Activated CD8-positive, alpha-beta memory T cell treated with anti-CD3 and anti-CD28 coated beads, Interleukin-2, amount 50 U/mL, for 4 hours (primary cell): ENCODE data around the gene LPGAT1.
"Not testable (repeated sequence)": the region's sequence is repeated elsewhere in the genome, so short reads cannot be mapped to it uniquely, and the experiment has no call there.

Source experiments
- DNase-seq: peaks from one replicate; pipeline ENCODE4 v3.0.0-alpha.2; 2020

LPGAT1 gene

DNA sequence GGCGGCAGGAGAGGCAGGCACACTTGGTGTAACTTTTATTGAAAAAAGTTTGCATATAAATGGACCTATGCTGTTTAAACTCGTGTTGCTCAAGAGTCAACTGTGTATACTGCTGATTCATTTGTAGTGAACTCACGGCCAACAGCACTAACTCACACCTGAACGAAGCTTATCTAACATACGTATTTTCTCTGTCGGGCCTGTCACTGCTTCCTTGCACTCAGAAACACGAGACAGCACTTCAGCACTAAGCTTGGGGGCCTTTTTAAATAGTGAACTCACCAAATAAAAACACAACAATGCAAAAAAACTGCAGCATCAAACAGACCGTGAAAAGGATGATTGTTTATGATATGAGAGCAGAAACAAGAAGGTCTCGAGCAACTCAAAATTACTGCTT is 96.2 kb downstream of the LPGAT1 start:
- no peak for DNase-seq

DNA sequence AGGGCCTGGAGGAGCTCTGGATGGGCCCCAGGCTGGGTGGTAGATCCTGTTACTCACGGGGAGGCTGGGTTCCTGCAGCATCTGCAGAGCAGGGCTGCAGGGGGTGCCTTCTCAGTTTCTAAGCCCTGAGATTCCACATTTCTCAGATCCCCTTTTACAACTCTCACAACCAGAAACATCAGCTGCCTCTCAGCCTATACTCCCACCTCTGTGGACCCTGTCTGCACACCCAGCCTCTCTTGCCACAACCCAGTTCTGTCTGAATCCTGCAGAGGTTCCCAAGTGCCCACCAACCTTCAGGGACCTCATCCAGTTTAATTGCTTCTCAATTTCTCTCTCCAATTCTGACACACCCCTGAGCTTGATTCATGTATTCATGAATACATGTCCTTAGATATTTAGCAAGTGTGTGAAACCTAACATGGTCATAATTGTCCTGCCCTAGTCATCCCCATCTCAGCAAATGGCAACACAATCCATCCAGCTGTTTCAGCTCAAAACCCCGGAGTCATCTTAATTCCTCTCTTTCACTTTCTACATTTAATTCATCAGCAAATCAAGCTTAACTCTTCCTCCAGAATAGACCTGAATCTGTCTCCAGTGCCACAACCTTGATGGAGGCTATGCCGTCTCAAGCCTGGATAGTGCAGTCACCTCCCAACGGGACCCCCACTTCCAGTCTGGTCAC is 98.1 kb downstream of the LPGAT1 start:
- DNase-seq, result no peak

DNA sequence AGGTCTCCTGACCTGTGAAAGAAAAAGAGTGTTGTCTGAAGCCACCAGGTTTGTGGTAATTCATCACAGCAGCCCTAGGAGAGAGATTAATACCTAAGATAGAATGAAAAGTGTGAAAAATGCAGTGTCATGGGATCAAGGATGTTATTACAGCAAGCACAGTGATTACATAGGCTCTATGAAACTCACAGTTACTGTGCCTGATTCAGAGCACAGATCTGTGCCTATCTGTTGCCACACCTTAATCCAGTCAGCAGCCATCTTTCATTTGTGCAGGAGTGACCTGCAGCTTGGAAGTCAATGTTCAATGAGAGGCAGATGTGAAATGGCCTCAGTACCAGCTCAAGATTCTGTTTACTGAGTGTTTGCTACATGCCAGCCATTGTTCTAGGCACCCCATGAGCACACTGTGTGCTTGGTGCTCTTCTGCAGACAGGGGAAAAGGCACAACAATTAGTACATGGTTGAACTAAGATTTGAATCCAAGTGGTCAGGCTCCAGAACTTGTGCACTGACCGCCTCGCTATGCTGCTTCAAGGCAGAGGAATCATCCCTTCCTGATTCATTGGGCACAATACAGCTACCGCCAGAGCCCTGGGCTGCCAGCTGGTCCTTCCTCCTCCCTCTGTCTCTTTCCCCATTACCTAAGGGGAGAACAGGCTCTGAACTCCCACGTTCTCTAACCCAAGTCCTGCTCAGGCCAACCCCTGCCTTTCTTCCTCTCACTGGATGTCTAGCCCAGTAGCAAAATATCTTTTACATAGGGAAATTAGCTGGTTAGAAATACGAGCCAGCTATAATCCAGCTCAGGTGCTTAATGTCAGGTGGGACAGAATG is 98.9 kb downstream of the LPGAT1 start:
- DNase-seq, result no peak

DNA sequence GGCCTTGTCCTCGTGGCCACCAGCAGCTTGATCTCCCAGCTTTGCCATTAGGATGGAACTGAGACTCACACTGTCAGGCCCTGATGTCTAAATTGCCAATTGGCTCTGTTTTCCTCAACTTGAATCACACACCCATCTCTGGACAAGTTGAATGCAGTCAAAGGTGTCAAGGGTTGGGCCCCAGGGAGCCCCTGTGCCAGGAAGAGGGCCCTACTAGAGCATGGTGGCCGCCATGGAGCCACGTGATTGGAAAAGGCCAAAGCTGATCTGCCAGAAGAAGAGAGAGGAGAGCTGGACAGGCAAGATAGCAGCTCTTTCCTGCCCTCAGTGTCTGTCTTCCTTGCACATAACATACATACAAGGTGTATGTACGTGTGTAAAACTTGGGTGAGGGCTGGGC is 100.2 kb downstream of the LPGAT1 start:
- no peak for DNase-seq

DNA sequence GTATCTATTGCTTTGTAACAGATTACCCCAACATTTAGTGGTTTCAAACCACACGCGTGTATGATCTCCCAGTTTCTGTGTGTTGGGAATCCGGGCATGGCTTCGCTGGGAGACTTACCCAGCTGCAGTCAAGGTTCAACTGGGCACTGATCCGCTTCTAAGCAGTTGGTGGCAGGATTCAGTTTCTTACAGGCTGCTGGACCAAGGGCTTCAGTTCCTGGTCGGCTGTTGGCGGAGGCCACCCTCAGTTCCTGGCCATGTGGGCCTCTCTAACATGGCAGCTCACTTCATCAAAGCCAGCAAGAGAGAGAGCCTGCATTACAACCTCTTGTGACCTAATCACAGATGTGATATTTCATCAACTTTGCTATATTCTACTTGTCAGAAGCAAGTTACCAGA is 101.3 kb downstream of the LPGAT1 start:
- DNase-seq, result no peak

DNA sequence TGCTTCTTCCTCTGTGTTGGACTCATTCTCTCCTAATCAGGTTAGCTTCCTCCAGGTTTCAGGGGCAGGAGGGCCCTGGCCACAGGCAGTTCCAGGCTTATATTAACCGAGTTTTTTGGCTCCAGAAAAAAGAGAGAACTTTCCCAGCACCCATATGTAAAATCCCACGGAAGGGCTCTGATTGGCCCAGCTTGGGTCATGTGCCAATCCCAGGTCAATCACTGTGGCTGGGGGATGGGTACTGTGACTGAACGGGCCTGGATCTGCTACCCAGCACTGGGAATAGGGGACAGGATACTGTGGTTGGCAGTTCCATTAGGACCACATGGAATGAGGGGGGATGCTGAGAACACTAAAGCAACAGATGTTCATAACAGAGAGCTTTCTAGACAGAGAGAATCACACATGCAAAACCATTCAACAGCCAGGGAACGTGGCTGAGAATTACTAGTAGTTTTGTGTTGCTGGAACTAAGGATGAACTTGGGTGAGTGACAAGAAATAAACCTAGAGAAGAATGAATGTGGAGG is 104.0 kb downstream of the LPGAT1 start:
- no peak for DNase-seq

DNA sequence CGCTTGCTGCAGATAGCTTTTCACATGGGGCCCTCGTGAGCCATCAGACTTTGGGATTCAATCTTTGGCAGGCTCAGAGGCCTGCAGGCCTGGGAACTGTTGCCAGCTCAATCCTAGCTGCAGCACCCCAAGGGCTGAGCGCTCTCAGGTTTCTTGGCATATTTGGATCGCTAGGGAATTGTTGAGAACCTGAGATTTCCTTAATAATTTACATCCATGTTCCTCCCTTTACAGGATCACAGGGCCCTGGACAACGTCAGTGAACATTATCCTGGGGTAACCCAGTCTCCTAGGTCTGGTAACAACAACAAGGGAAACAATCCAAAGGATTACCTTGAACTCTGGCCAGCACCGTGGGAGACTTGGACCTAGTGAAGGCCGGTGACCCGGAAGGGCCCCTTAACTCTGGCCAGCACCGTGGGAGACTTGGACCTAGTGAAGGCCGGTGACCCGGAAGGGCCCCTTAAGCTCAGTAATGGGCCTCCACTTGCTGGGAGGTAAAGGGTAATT is 105.8 kb downstream of the LPGAT1 start:
- DNase-seq, result no peak

DNA sequence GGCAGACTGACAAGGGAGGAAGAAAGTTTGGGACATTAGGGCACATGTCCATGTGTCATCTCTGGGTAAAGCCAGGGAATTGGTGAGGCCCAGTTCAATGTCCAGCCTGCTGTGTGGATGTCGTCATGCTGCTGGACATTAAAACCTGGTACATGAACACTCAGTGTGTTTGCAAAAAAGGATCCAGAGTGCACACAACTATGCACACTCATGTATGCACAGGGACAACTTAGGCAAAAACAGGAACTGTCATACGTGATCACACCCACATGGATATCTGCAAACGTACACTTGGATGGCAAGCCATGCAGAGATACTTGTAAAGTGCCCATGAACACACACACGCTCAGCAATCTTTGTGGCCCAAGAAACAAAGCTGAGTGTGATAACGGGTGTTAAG is 107.3 kb downstream of the LPGAT1 start:
- DNase-seq, result no peak

DNA sequence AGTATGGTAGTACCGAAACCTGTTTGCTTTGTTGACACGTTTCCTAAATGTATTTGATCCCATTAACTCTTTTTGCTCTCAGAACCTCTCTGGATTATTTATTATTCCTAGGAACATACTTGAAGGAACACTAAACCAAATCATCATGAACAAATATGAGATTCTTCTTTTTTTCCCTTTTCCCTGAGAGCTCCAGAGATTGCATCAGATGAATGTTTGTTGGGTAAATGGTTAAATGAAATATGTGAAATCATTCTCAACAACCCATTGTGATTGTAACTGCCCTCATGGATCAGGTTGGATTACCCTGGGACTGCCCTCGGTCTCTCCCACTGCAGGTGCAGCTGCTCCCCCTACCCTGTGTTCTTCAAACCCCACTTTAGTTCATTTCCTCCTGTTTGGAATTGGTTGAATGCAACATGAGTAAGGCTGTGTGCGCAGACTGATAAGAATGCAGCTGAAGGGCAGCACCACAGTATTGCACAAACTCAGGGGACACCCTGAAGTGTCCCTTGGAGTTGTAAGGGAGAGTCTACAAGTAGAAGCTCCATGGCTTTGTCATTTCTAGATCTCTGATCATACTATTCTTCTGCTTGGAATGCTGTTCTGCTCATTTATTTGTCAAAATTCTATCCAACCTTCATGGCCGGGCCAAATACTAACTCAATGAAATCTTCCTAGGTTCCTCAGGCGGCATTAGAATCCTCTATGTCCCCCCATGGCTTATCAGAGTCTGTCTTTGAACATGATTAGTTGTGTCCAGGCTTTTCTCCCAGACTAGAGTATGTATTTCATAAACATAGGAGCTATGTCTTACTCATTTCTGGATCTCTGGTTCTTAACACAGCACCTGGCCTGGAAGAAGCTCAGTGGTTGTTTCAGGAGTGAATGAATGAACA is 108.0 kb downstream of the LPGAT1 start:
- DNase-seq, result no peak

DNA sequence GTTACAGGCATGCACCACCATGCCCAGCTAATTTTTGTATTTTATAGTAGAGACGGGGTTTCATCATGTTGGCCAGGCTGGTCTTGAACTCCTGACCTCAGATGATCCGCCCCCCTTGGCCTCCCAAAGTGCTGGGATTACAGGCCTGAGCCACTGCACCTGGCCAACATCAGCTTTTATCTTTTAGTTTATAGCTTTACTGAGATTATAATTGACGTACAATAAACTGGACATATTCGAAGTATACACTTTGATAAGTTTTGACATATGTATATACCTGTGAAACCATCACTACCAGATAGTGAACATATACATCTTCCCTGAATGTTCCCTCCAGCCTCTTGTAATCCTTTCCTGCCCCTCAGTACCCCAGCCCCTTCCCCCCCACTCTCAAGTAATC is 114.0 kb downstream of the LPGAT1 start:
- DNase-seq, result not testable (repeated sequence)

DNA sequence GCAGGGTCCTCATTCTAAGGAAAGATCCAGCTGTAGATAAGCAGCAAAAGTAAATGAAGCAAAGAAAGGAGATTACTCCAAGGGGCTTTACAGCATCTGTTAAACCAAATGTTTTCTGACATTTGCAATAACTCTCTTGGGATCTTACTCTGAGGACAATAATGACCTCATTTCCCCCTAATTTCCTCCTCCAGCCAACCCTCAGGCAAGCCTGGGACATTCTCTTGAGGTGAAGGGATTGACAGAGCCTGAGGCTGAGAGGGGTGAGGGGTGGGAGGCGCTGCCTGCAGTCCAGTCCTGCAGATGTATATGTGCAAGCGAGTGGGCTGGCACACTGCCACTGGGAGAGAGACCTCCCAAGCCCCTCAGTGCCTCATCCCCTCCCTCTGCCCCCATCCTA is 114.6 kb downstream of the LPGAT1 start:
- DNase-seq, result no peak

DNA sequence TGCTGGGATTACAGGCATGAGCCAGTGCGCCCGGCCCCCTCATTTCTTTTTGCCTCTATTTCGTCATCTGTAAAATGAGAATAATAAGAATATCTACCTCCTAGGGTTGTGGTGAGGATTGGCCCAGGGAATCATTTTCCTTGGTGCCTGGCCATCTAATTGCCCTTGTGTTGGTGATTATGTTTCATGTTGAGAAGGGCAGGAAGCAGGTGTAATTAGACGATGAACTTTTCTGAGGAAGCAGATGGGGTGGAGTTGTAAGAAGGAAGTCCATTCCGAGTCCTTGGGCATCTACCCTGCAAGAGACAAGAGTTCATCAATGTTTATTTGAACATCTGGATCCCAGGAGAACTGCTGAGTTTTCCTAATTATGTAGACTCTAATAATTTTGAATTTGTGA is 116.4 kb downstream of the LPGAT1 start:
- DNase-seq, result no peak

DNA sequence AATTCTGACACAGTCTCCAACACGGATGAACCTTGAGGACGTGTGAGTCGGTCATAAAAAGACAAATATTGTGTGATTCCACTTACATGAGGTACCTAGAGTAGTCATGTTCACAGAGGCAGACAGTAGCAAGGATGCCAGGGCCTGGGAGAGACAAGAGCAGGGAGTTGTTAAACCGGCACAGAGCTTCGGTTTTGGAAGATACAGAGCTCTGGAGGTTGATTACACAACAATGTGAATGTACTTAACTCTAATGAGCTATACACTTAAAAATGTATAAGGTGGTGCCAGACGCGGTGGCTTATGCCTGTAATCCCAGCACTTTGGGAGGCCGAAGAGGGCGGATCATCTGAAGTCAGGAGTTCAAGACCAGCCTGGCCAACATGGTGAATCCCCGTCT is 117.3 kb downstream of the LPGAT1 start:
- DNase-seq, result no peak

DNA sequence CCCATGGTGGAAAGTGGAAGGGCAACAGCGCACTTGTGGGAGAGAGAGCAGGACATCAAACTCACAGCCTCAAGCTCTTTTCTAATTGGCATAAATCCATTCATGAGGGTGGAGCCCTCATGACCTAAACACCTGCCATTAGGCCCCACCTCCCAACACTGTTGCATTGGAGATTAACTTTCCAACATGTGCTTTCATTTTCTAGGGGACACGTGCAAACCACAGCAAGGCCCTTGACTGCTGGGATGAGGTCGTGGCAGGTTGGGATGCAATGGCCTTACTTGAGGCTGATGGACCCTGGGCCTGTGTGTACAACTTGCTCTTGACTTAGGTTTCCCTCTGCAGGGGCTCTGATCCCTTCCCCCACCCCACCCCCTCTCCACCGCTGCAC is 119.3 kb downstream of the LPGAT1 start:
- no peak for DNase-seq

DNA sequence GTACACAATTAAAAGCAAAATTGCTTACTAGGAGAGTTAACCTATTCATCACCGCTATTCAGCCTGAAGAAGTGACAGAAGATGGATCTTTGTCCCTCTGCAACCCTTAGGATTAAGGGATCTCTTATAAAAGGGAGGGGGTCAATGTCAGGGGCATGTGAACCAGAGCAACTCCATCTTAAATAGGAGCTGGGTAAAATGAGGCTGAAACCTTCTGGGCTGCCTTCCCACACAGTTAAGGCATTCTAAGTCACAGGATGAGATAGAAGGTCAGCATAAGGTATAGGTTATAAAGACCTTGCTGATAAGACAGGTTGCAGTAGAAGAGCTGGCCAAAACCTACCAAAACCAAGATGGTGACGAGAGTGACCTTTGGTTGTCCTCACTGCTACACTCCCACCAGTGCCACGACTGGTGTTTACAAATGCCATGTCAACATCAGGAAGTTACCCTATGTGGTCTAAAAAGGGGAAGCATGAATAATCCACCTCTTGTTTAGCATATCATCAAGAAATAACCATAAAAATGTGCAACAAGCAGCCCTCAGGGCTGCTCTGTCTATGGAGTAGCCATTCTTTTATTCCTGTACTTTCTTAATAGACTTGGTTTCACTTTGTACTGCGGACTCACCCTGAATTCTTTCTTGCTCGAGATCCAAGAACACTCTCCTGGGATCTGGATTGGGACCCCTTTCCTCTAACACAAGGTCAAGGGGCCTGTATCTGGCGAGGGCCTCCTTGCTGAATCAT is 119.8 kb downstream of the LPGAT1 start:
- DNase-seq, result no peak

DNA sequence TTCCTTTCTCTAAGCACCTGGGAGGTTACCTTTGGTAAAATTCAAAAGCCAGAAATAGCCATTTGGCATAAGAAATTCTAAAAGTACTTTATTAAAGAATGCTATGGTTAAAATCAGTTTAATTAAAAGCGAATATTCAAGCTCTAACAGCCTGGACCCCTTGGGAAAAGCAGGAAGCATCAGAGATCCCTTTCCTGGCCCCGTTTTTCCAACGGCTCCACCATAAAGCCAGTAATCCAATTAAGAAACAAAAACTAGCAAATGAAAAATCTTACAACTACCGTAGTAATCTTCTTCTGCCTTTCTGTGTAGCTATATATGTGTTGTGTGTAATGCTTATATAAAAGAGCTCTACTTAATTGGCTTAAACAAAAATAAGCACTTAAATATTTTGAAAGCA is 121.6 kb downstream of the LPGAT1 start:
- no peak for DNase-seq

DNA sequence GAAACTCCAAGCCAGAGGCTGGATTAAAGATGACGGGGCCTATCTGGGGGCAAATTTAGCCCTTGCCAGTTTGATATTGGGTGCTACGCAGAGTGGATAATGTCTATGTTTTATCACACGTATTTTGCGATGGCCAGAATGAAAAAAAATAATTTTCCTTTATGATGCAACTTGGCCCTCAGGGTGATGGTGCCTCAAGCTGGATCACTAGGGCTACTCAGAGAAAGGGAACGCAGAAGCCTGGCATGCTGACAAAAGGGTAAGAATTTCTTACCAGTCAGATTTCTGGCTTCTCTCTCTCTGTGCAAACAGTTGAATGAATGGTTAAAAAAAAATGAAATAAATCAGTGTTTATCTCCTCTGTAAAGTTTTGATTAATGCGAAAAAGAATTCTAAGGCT is 122.6 kb downstream of the LPGAT1 start:
- DNase-seq, result no peak

DNA sequence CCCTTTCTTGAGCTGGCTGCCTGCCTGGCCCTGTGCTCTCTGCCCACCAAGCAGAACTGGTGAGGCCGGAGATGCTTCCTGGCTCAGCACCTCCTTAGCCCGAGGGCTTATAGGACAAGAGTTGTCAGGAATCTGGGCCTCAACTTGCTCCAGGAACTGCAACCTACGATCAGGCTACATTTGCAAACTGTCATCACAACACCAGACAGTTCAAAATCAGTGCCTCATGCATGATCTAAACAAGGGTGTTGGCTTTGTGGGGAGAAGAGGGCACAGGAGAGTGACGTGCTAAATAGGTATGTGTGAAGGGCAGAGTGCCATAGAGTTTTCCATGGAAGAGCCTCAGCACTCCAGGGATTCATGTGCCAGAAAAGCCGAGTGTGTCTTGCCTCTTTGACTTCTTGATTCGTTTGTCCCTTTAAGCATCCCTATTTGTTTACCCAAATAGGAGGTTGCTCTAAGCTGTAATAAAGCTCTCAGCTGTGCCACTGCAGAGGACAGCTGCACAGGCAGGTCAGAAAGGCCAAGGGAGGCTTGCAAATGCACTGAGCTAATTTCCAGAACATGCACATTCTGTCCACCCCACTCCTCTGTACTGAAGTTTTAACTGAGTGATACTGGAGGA is 125.0 kb downstream of the LPGAT1 start:
- DNase-seq, result no peak

DNA sequence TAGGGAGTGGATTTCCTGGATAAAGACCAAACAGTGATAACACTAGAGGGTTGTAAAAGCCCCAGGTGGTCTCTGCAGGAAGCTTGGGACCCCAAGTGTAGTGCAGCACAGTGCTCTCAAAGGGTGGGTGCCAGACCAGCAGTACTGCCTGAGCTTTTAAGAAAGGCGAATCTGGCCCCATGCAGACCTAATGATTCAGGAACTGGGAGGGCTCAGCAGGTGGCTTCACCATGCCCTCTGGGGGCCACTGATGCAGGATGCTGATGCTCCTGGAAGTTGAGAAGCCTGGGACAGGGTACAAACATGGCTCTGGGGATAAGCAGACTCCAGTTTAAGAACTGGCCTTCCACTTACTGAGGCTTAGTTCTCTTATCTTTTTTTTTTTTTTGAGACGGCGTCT is 126.0 kb downstream of the LPGAT1 start:
- DNase-seq, result no peak

DNA sequence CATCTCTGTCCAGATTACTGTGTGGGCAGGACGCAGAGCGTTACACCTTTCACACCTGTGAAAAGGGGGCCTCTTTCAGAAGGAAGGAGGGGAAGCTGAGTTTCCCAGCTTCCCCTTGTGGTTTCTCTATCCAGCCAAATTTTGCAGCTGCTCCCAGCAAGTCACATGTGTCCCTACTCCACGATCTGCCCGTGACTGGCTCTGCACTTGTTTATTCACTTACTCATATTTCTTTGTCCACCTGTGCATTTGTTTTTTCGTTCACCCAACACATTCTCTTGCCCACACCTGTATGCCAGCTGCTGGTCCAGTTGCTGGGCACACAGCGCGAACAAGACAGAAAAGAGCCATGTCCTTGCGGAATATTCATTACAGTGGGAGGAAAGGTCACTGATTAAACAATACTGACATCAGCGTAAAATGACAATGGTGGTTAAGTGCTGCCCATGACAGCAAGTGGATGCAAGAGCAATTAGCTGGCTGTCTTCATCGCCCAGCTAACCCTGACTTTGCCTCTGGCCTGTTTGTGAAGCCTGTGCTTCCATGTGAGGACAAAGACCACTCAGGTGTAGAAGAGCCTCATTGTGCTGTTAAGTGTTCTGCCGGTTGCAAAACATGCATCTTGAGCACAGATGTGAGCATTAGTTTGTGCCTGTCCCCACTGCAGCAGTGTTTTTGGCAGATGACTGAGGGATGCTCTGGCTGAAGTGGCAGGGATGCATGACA is 126.6 kb downstream of the LPGAT1 start:
- no peak for DNase-seq

DNA sequence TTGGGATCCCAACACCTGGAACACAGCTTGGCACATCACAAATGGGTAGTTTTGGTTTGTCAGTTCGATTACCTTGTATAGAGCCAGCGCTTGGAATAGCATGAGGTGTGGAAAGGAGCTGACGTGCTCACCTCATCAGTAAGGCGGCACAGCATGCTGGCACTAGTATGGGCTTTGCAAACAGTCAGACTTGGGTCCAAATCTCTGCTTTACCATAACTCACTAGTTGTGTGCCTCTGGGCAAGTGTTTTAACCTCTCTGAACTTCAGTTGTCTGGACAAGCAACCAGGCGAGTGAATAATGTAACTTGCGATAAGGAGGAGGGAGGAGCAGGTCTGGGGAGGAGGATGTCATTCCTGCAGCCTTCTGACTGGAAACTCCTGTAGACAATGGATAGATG is 128.8 kb downstream of the LPGAT1 start:
- DNase-seq, result no peak
